ENCODE measurements around the gene COX8A. TPM values are rescaled to one million over a fixed set of nuclear protein-coding genes. Genes with fewer than 3 reads are reported as not detected.

COX8A gene
- total and polyA plus RNA-seq, 2 of the 13 experiments (the other 11 are each of a cell fraction or from before 2014, with no cell fraction given), result 202 to 406 TPM

- peak; percentile 85 for TF ChIP-seq ZBTB33 (CRISPR knock-in tag; IDR thresholded peaks at IDR 0.05)
Observed at GRCh38 chr11:64003807-64004589, 29.6 kb downstream of the COX8A start (continued).

- no peak overlapping the region for H2AFZ ChIP-seq (ENCODE audit: low read length)
- H4K20me1 ChIP-seq (ENCODE audit: insufficient read depth, low read length), result peaks cover 4% of the 10 kb centered on the region; the same call in 1 of the 2 replicates
- 81% methylated on average over 4 of the region's 4 CpGs for WGBS (ENCODE audit: low lambda C conversion rate)
- in situ Hi-C loops (cut with HindIII; ENCODE audit: extremely low pct_ligation_motif_present, low pct_unique_long_range_greater_than_20kb) (no loop called here), intact Hi-C loops (cut with micrococcal nuclease; ENCODE audit: unreplicated experiment) (no loop called here)
- no peaks in the 10 kb centered on the region for H3K36me3 ChIP-seq (replicated peaks in 1 of 2; ENCODE audit: control insufficient read depth in 1 of 2, insufficient read depth in 2 of 2, low read length in 2 of 2)
- no peak overlapping the region for H3K27ac ChIP-seq (ENCODE audit: extremely low read length, insufficient read depth, low read length)
- ATAC-seq (no peak), DNase-seq (ENCODE audit: low spot score) (no peak), FAIRE-seq (no peak)
- no peaks in the 10 kb centered on the region for H3K9me3 ChIP-seq (ENCODE audit: low read length)
- no peaks in the 10 kb centered on the region for H3K79me2 ChIP-seq (ENCODE audit: insufficient read depth, low read length)
- no peaks in the 10 kb centered on the region for H3K27me3 ChIP-seq (ENCODE audit: control insufficient read depth in 1 of 2, insufficient read depth in 2 of 2, low read length in 2 of 2)
- no peak overlapping the region for H3K9ac ChIP-seq (ENCODE audit: insufficient read depth, low read depth, low read length)
- POLR2A ChIA-PET, result no interaction called here
- H3K4me1 ChIP-seq (ENCODE audit: insufficient read depth, low read length), result peaks cover 21% of the 10 kb centered on the region
- no peak overlapping the region for H3K4me2 ChIP-seq (ENCODE audit: low read depth, low read length)
- no TSS peak for BruUV-seq (replicated peaks)
- CTCF ChIA-PET (ENCODE audit: low intra/inter-chr PET ratio, low total read pairs), result no interaction called here
- H3K4me3 ChIP-seq (replicated peaks in 1 of 3; ENCODE audit: insufficient read depth in 1 of 3, low read depth in 2 of 3, low read length in 3 of 3), result no peak overlapping the region
- TF ChIP-seq ZNF839 (CRISPR knock-in tag; IDR thresholded peaks at IDR 0.05; ENCODE audit: borderline replicate concordance) (no peak), IRF2 (CRISPR knock-in tag; IDR thresholded peaks at IDR 0.05) (no peak), ZNF101 (CRISPR knock-in tag; IDR thresholded peaks at IDR 0.05; ENCODE audit: borderline replicate concordance, low read depth) (no peak), ZNF383 (CRISPR knock-in tag; IDR thresholded peaks at IDR 0.05; ENCODE audit: borderline replicate concordance) (no peak), ZNF20 (CRISPR knock-in tag; IDR thresholded peaks at IDR 0.05) (no peak), ZNF790 (CRISPR knock-in tag; IDR thresholded peaks at IDR 0.05; ENCODE audit: borderline replicate concordance) (no peak), ZNF850 (CRISPR knock-in tag; conservative IDR thresholded peaks at IDR 0.05) (no peak), ZBTB10 (CRISPR knock-in tag; IDR thresholded peaks at IDR 0.05; ENCODE audit: borderline replicate concordance) (no peak), ZBTB37 (CRISPR knock-in tag; IDR thresholded peaks at IDR 0.05) (no peak)
- TF ChIP-seq, protein P1, sequence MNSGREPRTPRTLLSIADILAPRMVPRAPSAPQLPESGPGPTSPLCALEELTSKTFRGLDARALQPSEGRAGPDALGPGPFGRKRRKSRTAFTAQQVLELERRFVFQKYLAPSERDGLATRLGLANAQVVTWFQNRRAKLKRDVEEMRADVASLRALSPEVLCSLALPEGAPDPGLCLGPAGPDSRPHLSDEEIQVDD (CRISPR knock-in tag; IDR thresholded peaks at IDR 0.05; ENCODE audit: borderline replicate concordance), result no peak
- TF ChIP-seq, protein P2, sequence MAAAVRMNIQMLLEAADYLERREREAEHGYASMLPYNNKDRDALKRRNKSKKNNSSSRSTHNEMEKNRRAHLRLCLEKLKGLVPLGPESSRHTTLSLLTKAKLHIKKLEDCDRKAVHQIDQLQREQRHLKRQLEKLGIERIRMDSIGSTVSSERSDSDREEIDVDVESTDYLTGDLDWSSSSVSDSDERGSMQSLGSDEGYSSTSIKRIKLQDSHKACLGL (CRISPR knock-in tag; IDR thresholded peaks at IDR 0.05), result no peak
- TF ChIP-seq, protein P3, sequence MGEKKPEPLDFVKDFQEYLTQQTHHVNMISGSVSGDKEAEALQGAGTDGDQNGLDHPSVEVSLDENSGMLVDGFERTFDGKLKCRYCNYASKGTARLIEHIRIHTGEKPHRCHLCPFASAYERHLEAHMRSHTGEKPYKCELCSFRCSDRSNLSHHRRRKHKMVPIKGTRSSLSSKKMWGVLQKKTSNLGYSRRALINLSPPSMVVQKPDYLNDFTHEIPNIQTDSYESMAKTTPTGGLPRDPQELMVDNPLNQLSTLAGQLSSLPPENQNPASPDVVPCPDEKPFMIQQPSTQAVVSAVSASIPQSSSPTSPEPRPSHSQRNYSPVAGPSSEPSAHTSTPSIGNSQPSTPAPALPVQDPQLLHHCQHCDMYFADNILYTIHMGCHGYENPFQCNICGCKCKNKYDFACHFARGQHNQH (CRISPR knock-in tag; IDR thresholded peaks at IDR 0.05), result no peak
Observed at GRCh38 chr11:64004590-64004984, 30.2 kb downstream of the COX8A start.

All from HepG2 (cell line).